Loucy (cell line): Measurements from ENCODE around the gene C16orf96.

ENCODE experiments used
- CTCF ChIP-seq: fragments of 200-600 bp; sonication (generic); conservative IDR thresholded peaks from 2 replicates; pipeline ENCODE4 v1.5.1; 2014; ENCODE audit warnings: mild to moderate bottlenecking, antibody characterized with exemption, low read length
- EZH2phosphoT487 ChIP-seq: fragments of 200-600 bp; IDR thresholded peaks from 2 replicates; pipeline ENCODE4 v1.6.1; 2018; ENCODE audit warnings: antibody characterized with exemption, mild to moderate bottlenecking, moderate library complexity, borderline replicate concordance

GRCh38 chr16:4531811-4532210 lies 24.3 kb upstream of the C16orf96 start:
- TF ChIP-seq CTCF, result no peak
- TF ChIP-seq EZH2phosphoT487, result no peak
